Measurements from ENCODE around the gene MAP1A.

MAP1A gene

GRCh38 chr15:43517354-43518196 is at the start of gene MAP1A:
TSS of gene MAP1A (plus strand) at chr15:43517608. CDS start at chr15:43521474, 3,866 bp downstream.
- Mint-ChIP-seq H3K36me3 (no peaks in the 10 kb centered on the region), H3K27me3 (peaks cover 55% of the 10 kb centered on the region), H3K9me3 (no peaks in the 10 kb centered on the region), H3K27ac (peak within 1 kb of the TSS; percentile 21), H3K4me3 (peak within 1 kb of the TSS; percentile 70), H3K4me1 (peaks cover 24% of the 10 kb centered on the region)
- ATAC-seq: peak; percentile 24

GRCh38 chr15:43469867-43470266 is 47.5 kb upstream of the MAP1A start:
- Mint-ChIP-seq H3K36me3 (peaks cover 75% of the 10 kb centered on the region), H3K27me3 (no peaks in the 10 kb centered on the region), H3K9me3 (no peaks in the 10 kb centered on the region), H3K4me1 (no peaks in the 10 kb centered on the region), H3K4me3 (no peak overlapping the region), H3K27ac (no peak overlapping the region)
- no peak for ATAC-seq

DNA sequence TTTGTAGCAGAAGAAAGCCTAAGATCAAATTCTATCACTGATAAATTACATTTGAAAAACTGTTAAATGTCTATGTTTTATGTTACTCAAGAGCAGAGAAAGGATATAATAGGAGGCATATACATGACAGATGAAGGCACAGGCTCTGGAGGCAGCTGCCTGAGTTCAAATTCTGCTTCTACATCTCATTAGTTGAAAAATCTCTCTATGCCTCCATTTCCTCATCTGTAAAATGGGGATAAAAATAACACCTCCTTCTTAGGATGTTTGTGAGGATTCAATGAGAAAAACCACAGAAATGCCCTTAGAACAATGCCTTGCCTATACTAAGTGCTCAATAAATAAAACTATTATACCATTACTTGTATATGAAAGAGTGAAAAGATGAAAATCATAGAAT is 45.4 kb upstream of the MAP1A start:
- Mint-ChIP-seq H3K4me1 (no peaks in the 10 kb centered on the region), H3K27ac (no peak overlapping the region), H3K36me3 (peaks cover 73% of the 10 kb centered on the region), H3K9me3 (no peaks in the 10 kb centered on the region), H3K27me3 (no peaks in the 10 kb centered on the region), H3K4me3 (no peak overlapping the region)
- ATAC-seq: no peak

DNA sequence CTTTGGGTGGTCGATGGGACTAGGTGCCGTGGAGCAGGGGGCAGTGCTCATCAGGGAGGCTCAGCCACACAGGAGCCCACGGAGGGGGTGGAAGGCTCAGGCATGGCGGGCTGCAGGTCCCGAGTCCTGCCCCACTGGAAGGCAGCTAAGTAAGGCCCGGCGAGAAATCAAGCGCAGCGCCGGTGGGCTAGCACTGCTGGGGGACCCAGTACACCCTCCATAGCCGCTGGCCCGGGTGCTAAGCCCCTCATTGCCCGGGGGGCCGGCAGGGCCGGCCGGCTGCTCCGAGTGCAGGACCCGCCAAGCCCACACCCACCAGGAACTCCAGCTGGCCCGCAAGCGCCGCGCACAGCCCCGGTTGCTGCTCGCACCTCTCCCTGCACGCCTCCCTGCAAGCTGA is 43.5 kb upstream of the MAP1A start:
- H3K27me3 Mint-ChIP-seq: no peaks in the 10 kb centered on the region
- no peak for ATAC-seq
- H3K4me3 Mint-ChIP-seq: no peak overlapping the region
- no peaks in the 10 kb centered on the region for H3K4me1 Mint-ChIP-seq
- H3K9me3 Mint-ChIP-seq: no peaks in the 10 kb centered on the region
- no peak overlapping the region for H3K27ac Mint-ChIP-seq
- H3K36me3 Mint-ChIP-seq: peaks cover 86% of the 10 kb centered on the region

GRCh38 chr15:43483297-43484128 is 33.9 kb upstream of the MAP1A start:
- H3K4me3 Mint-ChIP-seq: no peak overlapping the region

GRCh38 chr15:43484455-43484854 is 33.0 kb upstream of the MAP1A start:
- peaks cover 58% of the 10 kb centered on the region for H3K36me3 Mint-ChIP-seq
- H3K27me3 Mint-ChIP-seq: no peaks in the 10 kb centered on the region
- no peaks in the 10 kb centered on the region for H3K9me3 Mint-ChIP-seq
- no peak overlapping the region for H3K4me3 Mint-ChIP-seq
- ATAC-seq: no peak
- H3K27ac Mint-ChIP-seq: no peak overlapping the region
- peaks cover 13% of the 10 kb centered on the region for H3K4me1 Mint-ChIP-seq

More at GRCh38 chr15:43483297-43484128, 33.9 kb upstream of the MAP1A start:
- H3K27ac Mint-ChIP-seq: no peak overlapping the region
- no peak for ATAC-seq
- H3K27me3 Mint-ChIP-seq: no peaks in the 10 kb centered on the region
- no peaks in the 10 kb centered on the region for H3K9me3 Mint-ChIP-seq
- peaks cover 9% of the 10 kb centered on the region for H3K4me1 Mint-ChIP-seq
- H3K36me3 Mint-ChIP-seq: peaks cover 60% of the 10 kb centered on the region

DNA sequence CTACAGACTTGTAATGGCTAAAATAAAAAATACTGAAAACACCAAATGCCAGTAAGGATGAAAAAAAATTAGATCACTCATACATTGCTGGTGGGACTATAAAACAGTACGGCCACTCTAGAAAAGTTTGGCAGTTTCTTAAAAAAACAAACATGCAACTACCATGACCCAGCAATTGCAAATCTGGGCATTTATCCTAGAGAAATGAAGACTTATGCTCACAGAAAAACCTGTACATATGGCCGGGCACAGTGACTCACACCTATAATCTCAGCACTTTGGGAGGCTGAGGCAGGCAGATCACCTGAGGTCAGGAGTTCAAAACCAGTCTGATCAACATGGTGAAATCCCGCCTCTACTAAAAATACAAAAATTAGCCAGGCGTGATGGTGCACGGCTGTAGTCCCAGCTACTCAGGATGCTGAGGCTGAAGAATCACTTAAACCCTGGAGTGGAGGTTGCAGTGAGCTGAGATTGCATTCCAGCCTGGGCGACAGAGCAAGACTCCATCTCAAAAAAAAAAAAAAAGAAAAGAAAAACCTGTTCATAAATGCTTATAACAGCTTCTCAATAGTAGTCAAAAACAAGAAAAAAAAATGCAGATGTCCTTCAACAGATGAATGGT is 30.0 kb upstream of the MAP1A start:
- H3K9me3 Mint-ChIP-seq: no peaks in the 10 kb centered on the region
- peaks cover 41% of the 10 kb centered on the region for H3K36me3 Mint-ChIP-seq
- ATAC-seq: no peak
- no peak overlapping the region for H3K27ac Mint-ChIP-seq
- peaks cover 24% of the 10 kb centered on the region for H3K4me1 Mint-ChIP-seq
- H3K4me3 Mint-ChIP-seq: no peak overlapping the region
- H3K27me3 Mint-ChIP-seq: no peaks in the 10 kb centered on the region

- Mint-ChIP-seq H3K27me3 (no peaks in the 10 kb centered on the region), H3K4me1 (peaks cover 24% of the 10 kb centered on the region), H3K27ac (no peak overlapping the region), H3K9me3 (no peaks in the 10 kb centered on the region), H3K4me3 (no peak overlapping the region), H3K36me3 (peaks cover 40% of the 10 kb centered on the region)
- ATAC-seq: no peak
These were observed 28.6 kb upstream of the MAP1A start for GRCh38 chr15:43488790-43489189.

DNA sequence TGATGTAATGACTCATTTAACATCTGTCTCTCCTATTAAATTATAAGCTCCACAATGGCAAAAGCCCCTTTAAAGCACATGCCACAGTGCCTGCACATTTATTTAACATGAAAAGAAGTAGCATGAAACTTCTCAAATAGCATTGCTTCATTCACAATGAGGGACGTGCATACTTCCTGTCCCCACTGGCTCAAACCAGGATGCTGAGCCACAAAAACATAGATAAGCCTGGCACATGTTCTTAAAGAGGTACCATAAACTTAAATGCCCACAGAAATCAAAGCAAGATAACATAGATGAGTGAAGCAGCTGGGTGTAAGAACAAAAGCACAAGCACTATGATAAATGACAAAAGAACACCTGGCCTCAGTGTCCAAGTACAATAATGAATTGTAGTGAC is 28.2 kb upstream of the MAP1A start:
- no peak for ATAC-seq
- H3K36me3 Mint-ChIP-seq: peaks cover 36% of the 10 kb centered on the region
- H3K9me3 Mint-ChIP-seq: no peaks in the 10 kb centered on the region
- peaks cover 20% of the 10 kb centered on the region for H3K4me1 Mint-ChIP-seq
- H3K27me3 Mint-ChIP-seq: no peaks in the 10 kb centered on the region
- no peak overlapping the region for H3K27ac Mint-ChIP-seq
- no peak overlapping the region for H3K4me3 Mint-ChIP-seq

- Mint-ChIP-seq H3K27me3 (no peaks in the 10 kb centered on the region), H3K9me3 (no peaks in the 10 kb centered on the region)
- ATAC-seq: no peak
These were observed 25.1 kb upstream of the MAP1A start for GRCh38 chr15:43492266-43492665.

DNA sequence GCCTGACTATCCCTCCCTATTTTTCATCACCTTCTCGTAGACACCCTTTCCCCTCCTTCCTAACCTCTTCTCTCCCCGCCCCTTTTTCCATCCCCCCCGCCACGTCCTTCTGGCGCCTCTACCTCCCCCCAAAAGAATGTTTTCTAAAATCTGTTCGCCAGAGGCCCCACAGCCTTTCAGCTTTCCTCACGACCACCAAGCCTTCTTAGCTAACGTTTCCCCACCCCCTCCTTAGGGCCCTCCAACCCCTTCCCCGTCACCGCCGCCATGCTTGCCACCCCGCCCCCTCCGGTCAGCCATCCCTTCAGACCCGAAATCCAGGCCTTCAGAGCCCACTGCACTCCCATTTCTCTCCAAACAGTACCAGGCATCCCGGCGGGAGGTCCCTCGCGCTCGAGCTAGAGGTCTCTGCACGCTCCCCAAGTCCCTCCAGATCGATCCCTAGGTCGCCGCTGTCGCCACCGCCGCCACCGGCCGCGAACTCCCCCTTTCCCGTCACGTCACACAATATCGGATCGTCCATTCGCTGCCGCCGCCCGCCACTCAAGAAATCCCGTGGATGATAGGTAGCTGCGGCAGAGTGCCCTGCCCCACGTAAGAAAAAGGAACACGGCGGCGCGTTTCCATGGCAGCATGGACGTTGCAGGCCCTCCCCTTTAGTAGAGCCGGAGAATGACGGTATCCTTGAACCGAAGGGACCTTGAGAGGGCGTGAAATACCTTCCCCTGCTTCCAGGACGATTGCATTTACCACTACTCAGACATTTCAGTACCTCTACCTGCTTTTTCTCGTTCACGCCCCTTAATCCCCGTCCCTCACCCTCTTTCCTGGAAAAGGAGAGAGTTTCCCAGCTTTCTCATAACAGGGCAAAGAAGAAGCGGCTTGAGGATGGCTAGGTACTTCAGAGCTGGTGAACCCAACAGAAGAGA is 24.5 kb upstream of the MAP1A start, which contains the start of gene TP53BP1:
Gene TP53BP1 (minus strand): TSS at position 484 of the 929 bp plus-strand sequence. CDS start 113 bp downstream, at position 371.
- H3K9me3 Mint-ChIP-seq: no peaks in the 10 kb centered on the region
- peak; percentile 100 for ATAC-seq
- H3K4me3 Mint-ChIP-seq: peak within 1 kb of the TSS; percentile 83

More at GRCh38 chr15:43492266-43492665, 25.1 kb upstream of the MAP1A start:
- Mint-ChIP-seq H3K27ac (peak overlapping the region; percentile 82), H3K4me3 (peak overlapping the region; percentile 83), H3K4me1 (peaks cover 15% of the 10 kb centered on the region), H3K36me3 (peaks cover 20% of the 10 kb centered on the region)

GRCh38 chr15:43493703-43494472 is 23.5 kb upstream of the MAP1A start:
- no peaks in the 10 kb centered on the region for H3K27me3 Mint-ChIP-seq

More for the DNA sequence above, 24.5 kb upstream of the MAP1A start, which contains the start of gene TP53BP1:
- H3K27me3 Mint-ChIP-seq: no peaks in the 10 kb centered on the region
- peaks cover 15% of the 10 kb centered on the region for H3K4me1 Mint-ChIP-seq
- peaks cover 13% of the 10 kb centered on the region for H3K36me3 Mint-ChIP-seq
- H3K27ac Mint-ChIP-seq: peak within 1 kb of the TSS; percentile 82

DNA sequence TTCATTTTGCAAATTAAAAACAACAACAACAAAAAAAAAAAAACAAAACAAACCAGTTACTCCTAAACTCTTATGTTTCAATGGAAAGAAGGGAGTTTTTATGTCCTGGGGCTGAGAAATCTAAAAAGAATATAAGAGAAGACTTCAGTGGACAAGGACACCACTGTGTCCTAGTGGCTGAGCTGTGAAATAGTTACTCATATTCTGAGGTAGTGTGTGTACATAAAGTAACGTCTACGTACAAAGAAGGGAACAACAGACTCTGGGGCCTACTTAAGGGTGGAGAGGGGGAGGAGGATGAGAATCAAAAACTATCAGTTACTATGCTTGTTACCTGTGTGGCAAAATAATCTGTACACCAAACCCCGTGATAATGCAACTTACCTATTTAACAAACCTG is 18.4 kb upstream of the MAP1A start:
- H3K27me3 Mint-ChIP-seq: no peaks in the 10 kb centered on the region
- no peak for ATAC-seq
- H3K36me3 Mint-ChIP-seq: no peaks in the 10 kb centered on the region
- no peaks in the 10 kb centered on the region for H3K4me1 Mint-ChIP-seq
- no peak overlapping the region for H3K4me3 Mint-ChIP-seq
- no peaks in the 10 kb centered on the region for H3K9me3 Mint-ChIP-seq
- H3K27ac Mint-ChIP-seq: no peak overlapping the region

More at GRCh38 chr15:43493703-43494472, 23.5 kb upstream of the MAP1A start:
- no peak for ATAC-seq
- H3K9me3 Mint-ChIP-seq: no peaks in the 10 kb centered on the region
- peaks cover 15% of the 10 kb centered on the region for H3K4me1 Mint-ChIP-seq
- peak overlapping the region; percentile 82 for H3K27ac Mint-ChIP-seq
- H3K4me3 Mint-ChIP-seq: no peak overlapping the region
- peaks cover 4% of the 10 kb centered on the region for H3K36me3 Mint-ChIP-seq

Data from stimulated activated memory B cell treated with anti-CD40 and anti-IgM and Interleukin-4, amounts not matched to agents 10 μg/mL and 1 μg/mL and 100 μg/mL, for 72 hours (primary cell).